Effector memory CD8-positive, alpha-beta T cell (primary cell): Measurements from ENCODE around the gene GABRA6.
"Not testable (repeated sequence)": the region's sequence is repeated elsewhere in the genome, so short reads cannot be mapped to it uniquely, and the experiment has no call there.

Experiments used
- ATAC-seq: fragments of 150-1000 bp; cut with Tn5 transposase; replicated peaks from 2 replicates; pipeline ENCODE4 v1.10.0; 2021; ENCODE audit warnings: mild to moderate bottlenecking, moderate library complexity
- DNase-seq, 3 experiments: peaks; one replicate each; pipeline ENCODE4 v3.0.0; 2021
- H3K27ac Mint-ChIP-seq, 2 donors: one replicate each; pipeline ENCODE4 v1.8.0; 2022; ENCODE audit warnings: mild to moderate bottlenecking in 2 of 2, mixed read lengths in 2 of 2, moderate library complexity in 2 of 2
- H3K27me3 Mint-ChIP-seq, 2 donors: one replicate each; pipeline ENCODE4 v1.8.0; 2022; ENCODE audit warnings: mixed read lengths in 2 of 2
- H3K36me3 Mint-ChIP-seq: one replicate; pipeline ENCODE4 v1.8.0; 2022; ENCODE audit warnings: mild to moderate bottlenecking, moderate library complexity, mixed read lengths; ENCODE audit not compliant: insufficient read depth
- H3K4me1 Mint-ChIP-seq, 2 donors: one replicate each; pipeline ENCODE4 v1.8.0; 2022; ENCODE audit warnings: low read depth in 2 of 2, mixed read lengths in 2 of 2
- H3K4me3 Mint-ChIP-seq, 2 donors: one replicate each; pipeline ENCODE4 v1.8.0; 2022; ENCODE audit warnings: mild to moderate bottlenecking in 2 of 2, mixed read lengths in 2 of 2, moderate library complexity in 2 of 2
- H3K9me3 Mint-ChIP-seq, 2 donors: one replicate each; pipeline ENCODE4 v1.8.0; 2022; ENCODE audit warnings: mixed read lengths in 2 of 2
- total RNA-seq, 9 experiments: gene quantifications; one replicate each; lab custom pipeline; 2026; lab: John Stamatoyannopoulos, UW

Gene GABRA6
- 0 to 0.10 (median 0) reads per million in 9 experiments for total RNA-seq

- Mint-ChIP-seq H3K4me3 (no peak within 1 kb of the TSS), H3K36me3 (no peaks in the 10 kb centered on the region), H3K27me3 (no peaks in the 10 kb centered on the region), H3K9me3 (peaks cover 0 to 11% of the 10 kb centered on the region in 2 donors), H3K4me1 (no peaks in the 10 kb centered on the region), H3K27ac (no peak within 1 kb of the TSS)
- ATAC-seq = no peak
- no peak for DNase-seq
Measured at GRCh38 chr5:161685461-161685860, at the start of gene GABRA6. Gene GABRA6, plus strand, starts transcription at chr5:161685721. Its CDS starts 269 bp downstream, at chr5:161685990.

GRCh38 chr5:161637591-161637990 is 47.9 kb upstream of the GABRA6 start:
- Mint-ChIP-seq H3K36me3 (no peaks in the 10 kb centered on the region), H3K4me3 (no peak overlapping the region), H3K27ac (no peak overlapping the region), H3K9me3 (peaks cover 9% of the 10 kb centered on the region in 2 donors), H3K27me3 (no peaks in the 10 kb centered on the region), H3K4me1 (no peaks in the 10 kb centered on the region)
- ATAC-seq (no peak), DNase-seq (no peak)

- Mint-ChIP-seq H3K36me3 (no peaks in the 10 kb centered on the region), H3K27ac (no peak overlapping the region), H3K27me3 (no peaks in the 10 kb centered on the region), H3K9me3 (peaks cover 9 to 13% of the 10 kb centered on the region in 2 donors), H3K4me3 (no peak overlapping the region), H3K4me1 (no peaks in the 10 kb centered on the region)
- ATAC-seq = no peak
- no peak for DNase-seq
Measured at GRCh38 chr5:161641444-161641843, 44.1 kb upstream of the GABRA6 start.

- no peak for DNase-seq
- Mint-ChIP-seq H3K27me3 (no peaks in the 10 kb centered on the region), H3K27ac (no peak overlapping the region), H3K9me3 (peaks cover 8 to 24% of the 10 kb centered on the region in 2 donors), H3K4me3 (no peak overlapping the region), H3K4me1 (no peaks in the 10 kb centered on the region), H3K36me3 (no peaks in the 10 kb centered on the region)
- ATAC-seq = no peak
Measured at GRCh38 chr5:161645264-161645663, 40.3 kb upstream of the GABRA6 start.

GRCh38 chr5:161651926-161652325 is 33.6 kb upstream of the GABRA6 start:
- not testable (repeated sequence) for ATAC-seq, H3K27me3 Mint-ChIP-seq, H3K4me3 Mint-ChIP-seq, H3K27ac Mint-ChIP-seq, H3K36me3 Mint-ChIP-seq, DNase-seq, H3K4me1 Mint-ChIP-seq
- peaks cover 1 to 30% of the 10 kb centered on the region in 2 donors for H3K9me3 Mint-ChIP-seq

GRCh38 chr5:161660806-161661205 is 24.7 kb upstream of the GABRA6 start:
- no peaks in the 10 kb centered on the region for H3K27me3 Mint-ChIP-seq
- ATAC-seq = no peak
- H3K9me3 Mint-ChIP-seq = peaks cover 2 to 4% of the 10 kb centered on the region in 2 donors
- no peaks in the 10 kb centered on the region for H3K4me1 Mint-ChIP-seq
- H3K4me3 Mint-ChIP-seq = no peak overlapping the region
- no peak for DNase-seq
- H3K27ac Mint-ChIP-seq = no peak overlapping the region
- no peaks in the 10 kb centered on the region for H3K36me3 Mint-ChIP-seq

- no peak for DNase-seq
- no peaks in the 10 kb centered on the region for H3K36me3 Mint-ChIP-seq
- no peak overlapping the region for H3K4me3 Mint-ChIP-seq
- no peaks in the 10 kb centered on the region for H3K27me3 Mint-ChIP-seq
- no peak for ATAC-seq
- H3K9me3 Mint-ChIP-seq = peaks cover 2 to 7% of the 10 kb centered on the region in 2 donors
- H3K27ac Mint-ChIP-seq = no peak overlapping the region
- H3K4me1 Mint-ChIP-seq = no peaks in the 10 kb centered on the region
Measured at GRCh38 chr5:161663431-161663830, 22.1 kb upstream of the GABRA6 start.

- DNase-seq (no peak), ATAC-seq (no peak)
- Mint-ChIP-seq H3K27me3 (no peaks in the 10 kb centered on the region), H3K4me3 (no peak overlapping the region), H3K9me3 (peaks cover 8 to 15% of the 10 kb centered on the region in 2 donors), H3K36me3 (peaks cover 3% of the 10 kb centered on the region), H3K27ac (no peak overlapping the region), H3K4me1 (no peaks in the 10 kb centered on the region)
Measured at GRCh38 chr5:161676103-161676502, 9.4 kb upstream of the GABRA6 start.

- Mint-ChIP-seq H3K9me3 (peaks cover 0 to 11% of the 10 kb centered on the region in 2 donors), H3K4me1 (no peaks in the 10 kb centered on the region), H3K27me3 (no peaks in the 10 kb centered on the region), H3K27ac (no peak overlapping the region), H3K36me3 (no peaks in the 10 kb centered on the region), H3K4me3 (no peak overlapping the region)
- DNase-seq (no peak), ATAC-seq (no peak)
Measured at GRCh38 chr5:161686149-161686548, 628 bp downstream of the GABRA6 start.

GRCh38 chr5:161686881-161687280 is 1.4 kb downstream of the GABRA6 start:
- H3K27ac Mint-ChIP-seq = no peak overlapping the region

GRCh38 chr5:161687316-161687715 is 1.8 kb downstream of the GABRA6 start:
- H3K4me1 Mint-ChIP-seq = no peaks in the 10 kb centered on the region
- DNase-seq (no peak), ATAC-seq (no peak)
- no peaks in the 10 kb centered on the region for H3K36me3 Mint-ChIP-seq
- no peak overlapping the region for H3K4me3 Mint-ChIP-seq
- H3K9me3 Mint-ChIP-seq = peaks cover 0 to 11% of the 10 kb centered on the region in 2 donors
- H3K27ac Mint-ChIP-seq = no peak overlapping the region
- H3K27me3 Mint-ChIP-seq = no peaks in the 10 kb centered on the region

More at GRCh38 chr5:161686881-161687280, 1.4 kb downstream of the GABRA6 start:
- H3K4me1 Mint-ChIP-seq = no peaks in the 10 kb centered on the region
- H3K4me3 Mint-ChIP-seq = no peak overlapping the region
- H3K9me3 Mint-ChIP-seq = peaks cover 0 to 11% of the 10 kb centered on the region in 2 donors
- H3K27me3 Mint-ChIP-seq = no peaks in the 10 kb centered on the region
- no peaks in the 10 kb centered on the region for H3K36me3 Mint-ChIP-seq
- ATAC-seq = no peak
- no peak for DNase-seq

- no peaks in the 10 kb centered on the region for H3K4me1 Mint-ChIP-seq
- H3K4me3 Mint-ChIP-seq = no peak overlapping the region
- no peaks in the 10 kb centered on the region for H3K36me3 Mint-ChIP-seq
- H3K9me3 Mint-ChIP-seq = peaks cover 0 to 9% of the 10 kb centered on the region in 2 donors
- DNase-seq (no peak), ATAC-seq (no peak)
- no peak overlapping the region for H3K27ac Mint-ChIP-seq
- H3K27me3 Mint-ChIP-seq = no peaks in the 10 kb centered on the region
Measured at GRCh38 chr5:161691911-161692310, 6.4 kb downstream of the GABRA6 start.

GRCh38 chr5:161697001-161697400 is 11.5 kb downstream of the GABRA6 start:
- ATAC-seq = no peak
- Mint-ChIP-seq H3K4me1 (no peaks in the 10 kb centered on the region), H3K27ac (no peak overlapping the region), H3K4me3 (no peak overlapping the region), H3K27me3 (no peaks in the 10 kb centered on the region), H3K9me3 (peaks cover 7 to 14% of the 10 kb centered on the region in 2 donors), H3K36me3 (no peaks in the 10 kb centered on the region)
- DNase-seq = no peak

GRCh38 chr5:161700065-161700464 is 14.5 kb downstream of the GABRA6 start:
- Mint-ChIP-seq H3K4me1 (no peaks in the 10 kb centered on the region), H3K36me3 (no peaks in the 10 kb centered on the region), H3K27me3 (no peaks in the 10 kb centered on the region), H3K9me3 (peaks cover 7 to 14% of the 10 kb centered on the region in 2 donors), H3K4me3 (no peak overlapping the region), H3K27ac (no peak overlapping the region)
- ATAC-seq (no peak), DNase-seq (no peak)

GRCh38 chr5:161703528-161703927 is 18.0 kb downstream of the GABRA6 start:
- no peak for DNase-seq
- no peak for ATAC-seq
- H3K36me3 Mint-ChIP-seq = no peaks in the 10 kb centered on the region
- no peaks in the 10 kb centered on the region for H3K4me1 Mint-ChIP-seq
- H3K9me3 Mint-ChIP-seq = peaks cover 5 to 8% of the 10 kb centered on the region in 2 donors
- no peak overlapping the region for H3K27ac Mint-ChIP-seq
- H3K27me3 Mint-ChIP-seq = no peaks in the 10 kb centered on the region
- no peak overlapping the region for H3K4me3 Mint-ChIP-seq
